MCF 10A (cell line): ENCODE measurements around the gene GTF2IRD1. TPM values are rescaled to one million over a fixed set of nuclear protein-coding genes. Genes with fewer than 3 reads are reported as not detected.
A peak's percentile ranks its signal among the peaks of the same experiment; 100 is the strongest.
"Not testable (repeated sequence)": the region's sequence is repeated elsewhere in the genome, so short reads cannot be mapped to it uniquely, and the experiment has no call there.

ENCODE experiments used
- BruUV-seq: library from RNA; stranded (reverse); fragments of 400-500 nt; replicated peaks from 2 replicates; lab custom pipeline; 2021; lab: Mats Ljungman, UMichigan
- CTCF ChIA-PET: fragments of 300-600 bp; sonication (Branson Sonifier 250); formaldehyde crosslinking; extraction: SDS; loops from one replicate; lab custom pipeline; 2021; ENCODE audit warnings: antibody characterized with exemption, inconsistent platforms; lab: Yijun Ruan, JAX
- POLR2A ChIA-PET: fragments of 300-600, 350-650 bp; sonication (Branson Sonifier 250); formaldehyde crosslinking; extraction: SDS; loops from one replicate; lab custom pipeline; 2020; ENCODE audit warnings: antibody characterized with exemption, inconsistent platforms; lab: Yijun Ruan, JAX
- DNase-seq: peaks from one replicate; pipeline ENCODE4 v3.0.0-alpha.2; 2018; ENCODE audit not compliant: unreplicated experiment
- H3K27ac Mint-ChIP-seq: one replicate; pipeline ENCODE4 v1.8.0; 2022; ENCODE audit warnings: mild to moderate bottlenecking, low read depth, mixed read lengths; ENCODE audit not compliant: unreplicated experiment
- H3K27me3 Mint-ChIP-seq: one replicate; pipeline ENCODE4 v1.8.0; 2022; ENCODE audit warnings: mixed read lengths; ENCODE audit not compliant: insufficient read depth, unreplicated experiment
- H3K36me3 Mint-ChIP-seq: one replicate; pipeline ENCODE4 v1.8.0; 2022; ENCODE audit warnings: mild to moderate bottlenecking, moderate library complexity, mixed read lengths; ENCODE audit not compliant: insufficient read depth, unreplicated experiment
- H3K4me1 Mint-ChIP-seq: one replicate; pipeline ENCODE4 v1.8.0; 2022; ENCODE audit warnings: mixed read lengths; ENCODE audit not compliant: insufficient read depth, unreplicated experiment
- H3K4me3 Mint-ChIP-seq: one replicate; pipeline ENCODE4 v1.8.0; 2022; ENCODE audit warnings: mild to moderate bottlenecking, moderate library complexity, mixed read lengths; ENCODE audit not compliant: unreplicated experiment
- H3K9me3 Mint-ChIP-seq: one replicate; pipeline ENCODE4 v1.8.0; 2022; ENCODE audit warnings: mixed read lengths; ENCODE audit not compliant: unreplicated experiment
- CTCF ChIP-seq: fragments of 200-600 bp; IDR thresholded peaks from one replicate; pipeline ENCODE4 v1.8.0; 2022; ENCODE audit warnings: antibody characterized with exemption, mild to moderate bottlenecking; ENCODE audit not compliant: unreplicated experiment
- intact Hi-C: fragments of 100-400 bp; cut with micrococcal nuclease; formaldehyde crosslinking; loops from 2 replicates; pipeline ENCODE4 v1.14.1; 2022
- total RNA-seq: library from RNA; stranded (reverse); gene quantifications from 2 replicates; pipeline ENCODE4 v1.2.3, GENCODE V29; 2022

The GTF2IRD1 gene
- total RNA-seq, 1 experiment from 2014 or later: 77.6 TPM

GRCh38 chr7:74482629-74483401 lies 29.1 kb downstream of the GTF2IRD1 start:
- H3K9me3 Mint-ChIP-seq: no peaks in the 10 kb centered on the region
- no peaks in the 10 kb centered on the region for H3K36me3 Mint-ChIP-seq
- H3K27ac Mint-ChIP-seq: peak overlapping the region; percentile 86
- ChIA-PET POLR2A (interaction anchor here (0.6 to 7.9 kb wide), 15 partner anchors 11 to 716 kb away, joined by 3 to 101 read pairs (median 3); partner anchors contain the start of genes GTF2I and GTF2IRD1), CTCF (interaction anchor here (0.6 to 1.6 kb wide), 8 partner anchors 8 to 92 kb away, joined by 3 to 7 read pairs (median 3); no protein-coding TSS in a partner anchor)
- no peak for TF ChIP-seq CTCF
- intact Hi-C loops: loop anchor here (5.0 kb wide), 1 partner anchor 59 kb away; no protein-coding TSS in a partner anchor
- BruUV-seq: no TSS peak
- peak overlapping the region; percentile 54 for H3K4me3 Mint-ChIP-seq
- DNase-seq: peak; percentile 94
- H3K27me3 Mint-ChIP-seq: no peaks in the 10 kb centered on the region
- peaks cover 36% of the 10 kb centered on the region for H3K4me1 Mint-ChIP-seq

GRCh38 chr7:74483402-74484336 lies 30.0 kb downstream of the GTF2IRD1 start:
- Mint-ChIP-seq H3K9me3 (no peaks in the 10 kb centered on the region), H3K27me3 (no peaks in the 10 kb centered on the region), H3K27ac (peak overlapping the region; percentile 86), H3K4me1 (peaks cover 29% of the 10 kb centered on the region), H3K4me3 (peak overlapping the region; percentile 10), H3K36me3 (no peaks in the 10 kb centered on the region)
- ChIA-PET CTCF (interaction anchor here (0.7 to 1.6 kb wide), 7 partner anchors 9 to 108 kb away, joined by 3 to 7 read pairs (median 4); no protein-coding TSS in a partner anchor), POLR2A (interaction anchor here (0.6 to 7.9 kb wide), 15 partner anchors 10 to 717 kb away, joined by 3 to 101 read pairs (median 4); partner anchors contain the start of genes GTF2I and GTF2IRD1)
- no TSS peak for BruUV-seq
- intact Hi-C loops: loop anchor here (5.0 kb wide), 1 partner anchor 59 kb away; no protein-coding TSS in a partner anchor
- no peak for TF ChIP-seq CTCF
- peak; percentile 67 for DNase-seq

- H3K4me1 Mint-ChIP-seq: peaks cover 14% of the 10 kb centered on the region
- no peak overlapping the region for H3K4me3 Mint-ChIP-seq
- H3K27ac Mint-ChIP-seq: peak overlapping the region; percentile 75
- intact Hi-C loops: no loop called here
- CTCF ChIA-PET: interaction anchor here (0.7 to 0.8 kb wide), 2 partner anchors 58 to 939 kb away, joined by 3 to 4 read pairs; no protein-coding TSS in a partner anchor
- no peaks in the 10 kb centered on the region for H3K27me3 Mint-ChIP-seq
- no TSS peak for BruUV-seq
- H3K36me3 Mint-ChIP-seq: peaks cover 6% of the 10 kb centered on the region
- DNase-seq: peak; percentile 22
- no peaks in the 10 kb centered on the region for H3K9me3 Mint-ChIP-seq
- TF ChIP-seq CTCF: no peak
- POLR2A ChIA-PET: interaction anchor here (0.6 to 2.7 kb wide), 2 partner anchors 7 to 32 kb away, joined by 5 to 8 read pairs; partner anchors contain the start of gene GTF2IRD1
These were observed 31.9 kb downstream of the GTF2IRD1 start for GRCh38 chr7:74485611-74486010.

- CTCF ChIA-PET: interaction anchor here (0.5 to 0.9 kb wide), 2 partner anchors 9 to 14 kb away, joined by 3 read pairs; no protein-coding TSS in a partner anchor
- BruUV-seq, H3K4me3 Mint-ChIP-seq, H3K27ac Mint-ChIP-seq, DNase-seq, intact Hi-C loops, H3K9me3 Mint-ChIP-seq, H3K27me3 Mint-ChIP-seq, H3K4me1 Mint-ChIP-seq: not testable (repeated sequence)
- peaks cover 24% of the 10 kb centered on the region for H3K36me3 Mint-ChIP-seq
- POLR2A ChIA-PET: interaction anchor here (2.7 kb wide), 1 partner anchor 10 kb away, joined by 8 read pairs; no protein-coding TSS in a partner anchor
These were observed 34.9 kb downstream of the GTF2IRD1 start for GRCh38 chr7:74488518-74489030.
